Measurements from ENCODE around the gene AGPAT3. TPM values are rescaled to one million over a fixed set of nuclear protein-coding genes. Genes with fewer than 3 reads are reported as not detected.
A peak's percentile ranks its signal among the peaks of the same experiment; 100 is the strongest.

The AGPAT3 gene
- total RNA-seq, 1 donor from 2014 or later = 51.5 TPM

GRCh38 chr21:43995521-43996105 is 130.6 kb downstream of the AGPAT3 start:
- intact Hi-C loops (cut with DNase I) = no loop called here
- DNase-seq (ENCODE audit: low spot score) = no peak

GRCh38 chr21:43997766-43998742 is 133.0 kb downstream of the AGPAT3 start:
- no peak for DNase-seq (ENCODE audit: low spot score)
- intact Hi-C loops (cut with DNase I) = no loop called here

- no peak for DNase-seq (ENCODE audit: low spot score)
- intact Hi-C loops (cut with DNase I) = no loop called here
Measured at GRCh38 chr21:44000360-44000759, 135.3 kb downstream of the AGPAT3 start.

DNA sequence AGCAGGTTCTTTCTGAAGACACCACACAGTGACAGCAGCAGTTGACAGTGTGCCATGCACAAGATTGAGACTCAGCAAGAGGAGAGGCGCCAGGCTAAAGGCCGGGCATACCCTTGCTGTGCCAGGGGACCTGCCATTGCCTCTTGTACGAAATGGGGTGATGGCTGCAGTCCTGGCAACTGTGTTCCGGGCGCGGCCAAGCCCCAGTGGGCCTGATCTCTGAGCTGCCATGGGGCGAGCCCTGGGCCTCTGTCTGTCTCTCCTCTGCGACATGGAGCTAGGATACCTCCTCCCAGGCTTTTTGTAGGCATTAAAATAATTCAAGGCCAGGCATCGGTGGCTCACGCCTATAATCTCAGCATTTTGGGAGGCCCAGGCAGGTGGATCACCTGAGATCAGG is 137.5 kb downstream of the AGPAT3 start:
- intact Hi-C loops (cut with DNase I) = no loop called here
- DNase-seq (ENCODE audit: low spot score) = no peak

- intact Hi-C loops (cut with DNase I) = no loop called here
- DNase-seq (ENCODE audit: low spot score) = no peak
Measured at GRCh38 chr21:44003307-44003966, 138.4 kb downstream of the AGPAT3 start.

- DNase-seq (ENCODE audit: low spot score) = no peak
- intact Hi-C loops (cut with DNase I) = no loop called here
Measured at GRCh38 chr21:44005071-44005470, 140.0 kb downstream of the AGPAT3 start.

GRCh38 chr21:44005593-44005992 is 140.6 kb downstream of the AGPAT3 start:
- no peak for DNase-seq (ENCODE audit: low spot score)
- intact Hi-C loops (cut with DNase I) = no loop called here

DNA sequence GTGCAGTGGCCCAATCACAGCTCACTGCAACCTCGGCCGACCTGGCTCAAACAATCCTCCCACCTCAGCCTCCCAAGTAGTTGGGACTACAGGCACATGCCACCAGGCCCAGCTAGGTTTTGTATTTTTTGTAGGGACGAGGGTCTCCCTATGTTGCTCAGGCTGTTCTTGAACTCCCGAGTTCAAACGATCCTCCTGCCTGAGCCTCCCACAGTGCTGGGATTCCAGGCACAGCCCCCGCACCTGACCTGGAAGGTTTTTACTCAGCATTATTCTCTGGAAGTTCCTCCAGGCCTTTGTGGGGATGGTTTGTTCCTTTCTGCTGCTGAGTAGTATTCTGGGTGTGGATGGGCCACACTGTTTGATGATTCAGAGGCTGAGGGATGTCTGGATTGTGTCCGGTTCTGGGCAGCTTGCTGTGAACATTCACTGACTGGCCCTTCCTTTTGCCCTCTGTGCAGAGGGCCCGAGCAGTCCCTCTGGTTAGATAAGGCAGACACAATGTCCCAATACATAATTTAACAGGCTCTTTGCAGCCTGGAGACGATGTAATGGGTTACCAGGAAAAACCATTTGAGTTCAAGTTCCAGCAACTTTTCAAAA is 141.1 kb downstream of the AGPAT3 start:
- intact Hi-C loops (cut with DNase I) = no loop called here

DNA sequence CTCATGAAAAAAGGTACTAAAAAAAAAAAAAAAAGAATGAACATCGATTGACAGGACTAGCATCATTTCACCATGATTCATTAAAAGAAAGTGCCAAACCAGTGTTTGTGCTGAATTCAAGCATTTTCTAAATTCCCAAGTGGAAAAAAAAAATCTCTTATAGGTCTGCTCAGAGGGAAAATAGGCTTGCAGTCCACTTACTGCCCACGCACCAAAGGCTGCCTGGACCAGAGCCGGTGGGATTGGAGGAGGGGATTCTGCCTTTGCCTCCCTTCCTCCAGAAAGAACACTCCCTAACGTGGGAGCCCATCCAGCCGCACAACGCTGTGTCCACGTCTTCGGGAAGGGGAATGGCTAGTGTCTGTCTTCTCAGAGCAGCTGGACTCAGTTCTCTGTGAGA is 141.6 kb downstream of the AGPAT3 start:
- no peak for DNase-seq (ENCODE audit: low spot score)
- intact Hi-C loops (cut with DNase I) = no loop called here

More for the DNA sequence above, 141.1 kb downstream of the AGPAT3 start:
- DNase-seq (ENCODE audit: low spot score) = no peak

DNA sequence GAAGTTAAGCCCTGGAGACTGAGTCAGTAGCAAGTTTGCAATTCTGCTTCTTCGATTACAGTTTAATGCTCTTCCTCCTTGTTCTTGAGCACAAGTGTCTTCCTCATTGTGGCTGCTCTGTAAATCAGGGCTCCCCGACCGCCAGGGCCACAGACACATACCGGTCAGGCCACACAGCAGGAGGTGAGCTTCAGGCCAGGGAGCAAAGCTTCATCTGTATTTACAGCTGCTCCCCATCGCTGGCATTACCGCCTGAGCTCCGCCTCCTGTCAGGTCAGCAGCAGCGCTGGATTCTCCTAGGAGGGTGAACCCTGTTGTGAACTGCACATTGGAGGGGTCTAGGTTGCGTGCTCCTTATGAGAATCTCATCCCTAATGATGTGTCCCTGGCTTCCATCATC is 145.4 kb downstream of the AGPAT3 start:
- intact Hi-C loops (cut with DNase I) = loop anchor here (10.0 kb wide), 1 partner anchor 294 kb away; the partner anchor contains the start of gene PFKL
- no peak for DNase-seq (ENCODE audit: low spot score)

DNA sequence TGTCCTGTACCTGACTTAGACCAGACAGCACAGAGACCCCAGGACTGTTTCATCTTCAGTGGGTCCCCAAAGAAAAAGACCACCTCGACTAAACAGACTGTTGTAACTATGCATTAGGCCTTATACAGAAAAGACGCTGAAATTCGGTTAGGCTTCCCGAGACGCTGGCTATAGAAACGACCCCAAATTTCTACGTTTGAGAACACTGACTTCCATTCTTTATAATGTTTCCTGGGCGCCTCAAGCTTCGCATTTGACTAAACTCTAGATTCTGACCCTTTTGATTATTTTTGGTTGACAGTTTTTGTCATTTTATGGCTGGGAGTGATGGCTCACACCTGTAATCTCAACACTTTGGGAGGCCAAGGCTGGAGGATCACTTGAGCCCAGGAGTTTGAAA is 146.1 kb downstream of the AGPAT3 start:
- no peak for DNase-seq (ENCODE audit: low spot score)
- intact Hi-C loops (cut with DNase I) = loop anchor here (10.0 kb wide), 1 partner anchor 294 kb away; the partner anchor contains the start of gene PFKL

- intact Hi-C loops (cut with DNase I) = loop anchor here (10.0 kb wide), 1 partner anchor 293 kb away; the partner anchor contains the start of gene PFKL
- peak; percentile 93 for DNase-seq (ENCODE audit: low spot score)
Measured at GRCh38 chr21:44011579-44012473, 146.8 kb downstream of the AGPAT3 start, which contains the start of gene TRAPPC10. TRAPPC10 (plus strand) TSS chr21:44012309; CDS start chr21:44012494, 185 bp downstream.

DNA sequence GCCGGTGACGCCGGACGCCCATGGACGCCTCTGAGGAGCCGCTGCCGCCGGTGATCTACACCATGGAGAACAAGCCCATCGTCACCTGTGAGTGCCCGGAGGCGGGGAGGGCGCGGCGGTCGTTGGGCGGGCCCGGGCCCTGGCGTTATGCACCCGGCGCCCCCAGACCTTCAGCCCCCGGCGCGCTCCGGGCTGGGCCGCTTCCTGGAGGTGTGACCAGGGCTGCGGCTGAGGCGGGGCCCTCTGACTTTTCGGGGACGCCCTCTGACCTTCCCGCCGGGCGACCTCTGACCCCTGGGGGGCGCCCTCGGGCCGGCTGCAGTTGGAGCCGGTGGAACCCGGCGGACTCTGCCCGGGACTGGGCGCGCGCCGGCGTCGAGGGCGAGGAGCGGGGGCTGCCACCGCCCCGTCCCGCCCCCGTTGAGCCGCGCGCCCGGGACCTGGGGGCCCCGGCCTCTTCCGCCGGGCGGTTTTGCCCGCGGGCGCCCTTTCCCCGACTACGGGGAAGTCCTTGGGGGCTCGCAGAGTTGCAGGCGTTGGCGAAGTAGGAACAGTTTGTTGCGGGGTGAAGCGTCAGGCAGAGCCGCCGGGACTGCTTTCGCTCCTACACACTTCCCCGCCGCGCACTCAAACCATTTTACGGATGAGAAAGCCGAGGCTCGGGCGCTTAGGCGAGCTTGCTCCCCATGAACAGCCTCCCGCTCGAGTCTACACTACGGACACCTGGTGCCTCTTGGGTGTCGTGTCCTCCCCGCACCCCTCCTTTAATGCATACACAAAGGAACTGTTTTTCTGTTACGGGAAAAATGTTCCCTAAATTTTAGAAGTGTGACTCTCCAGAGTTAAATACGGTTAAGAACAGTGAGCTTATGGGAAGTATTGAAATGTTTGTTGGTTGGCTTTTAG is 147.7 kb downstream of the AGPAT3 start:
- intact Hi-C loops (cut with DNase I) = loop anchor here (10.0 kb wide), 1 partner anchor 292 kb away; the partner anchor contains the start of gene PFKL
- peak; percentile 87 for DNase-seq (ENCODE audit: low spot score)

GRCh38 chr21:44013380-44014088 is 148.5 kb downstream of the AGPAT3 start:
- no peak for DNase-seq (ENCODE audit: low spot score)
- intact Hi-C loops (cut with DNase I) = loop anchor here (10.0 kb wide), 1 partner anchor 291 kb away; the partner anchor contains the start of gene PFKL

DNA sequence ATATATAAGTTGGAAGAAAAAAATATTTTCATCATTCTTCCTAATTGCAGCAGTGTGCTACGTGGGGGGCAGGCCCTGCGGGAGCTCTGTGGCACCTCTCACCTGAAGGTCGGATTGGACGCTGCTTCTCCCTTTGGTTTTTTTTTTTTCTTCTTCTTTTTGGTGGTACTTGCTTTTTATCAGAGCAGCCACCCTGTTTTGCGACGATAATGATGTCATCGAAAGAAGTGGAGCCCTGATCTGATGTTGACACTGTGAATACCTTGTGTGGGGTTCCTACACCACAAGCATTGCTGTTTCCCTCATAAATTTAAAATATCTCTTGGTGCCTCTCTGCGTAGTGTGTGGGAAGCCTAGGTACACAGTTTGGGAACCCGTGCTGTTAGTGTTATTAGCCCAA is 152.6 kb downstream of the AGPAT3 start:
- intact Hi-C loops (cut with DNase I) = loop anchor here (10.0 kb wide), 1 partner anchor 287 kb away; the partner anchor contains the start of gene PFKL
- no peak for DNase-seq (ENCODE audit: low spot score)

- intact Hi-C loops (cut with DNase I) = loop anchor here (10.0 kb wide), 1 partner anchor 287 kb away; the partner anchor contains the start of gene PFKL
- no peak for DNase-seq (ENCODE audit: low spot score)
Measured at GRCh38 chr21:44018127-44018526, 153.1 kb downstream of the AGPAT3 start.
